HG02642 (cell line): Measurements from ENCODE around the gene LMO1.

ENCODE experiments used
- ATAC-seq: cut with Tn5 transposase; IDR thresholded peaks from one replicate; pipeline ENCODE4 v1.9.1; 2021; ENCODE audit warnings: mild to moderate bottlenecking; ENCODE audit not compliant: unreplicated experiment, poor library complexity

The LMO1 gene

DNA sequence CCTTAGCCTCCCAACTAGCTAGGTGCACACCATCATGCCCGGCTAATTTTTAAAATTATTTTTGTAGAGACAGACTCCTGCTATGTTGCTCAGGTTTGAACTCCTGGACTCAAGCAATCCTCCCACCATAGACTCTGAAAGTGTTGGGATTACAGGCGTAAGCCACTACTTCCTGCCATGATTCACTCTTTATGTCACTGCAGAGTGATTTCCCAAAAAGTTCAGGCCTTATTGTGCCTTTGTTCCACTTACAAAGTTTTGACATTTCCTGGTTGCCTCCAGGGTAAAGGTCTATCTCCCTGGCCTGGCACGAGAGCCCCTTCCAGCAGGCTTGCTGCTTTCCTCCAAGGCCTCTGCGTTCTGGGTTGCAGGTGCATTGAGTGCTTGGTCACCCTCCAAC is 50.3 kb downstream of the LMO1 start:
- ATAC-seq: no peak

DNA sequence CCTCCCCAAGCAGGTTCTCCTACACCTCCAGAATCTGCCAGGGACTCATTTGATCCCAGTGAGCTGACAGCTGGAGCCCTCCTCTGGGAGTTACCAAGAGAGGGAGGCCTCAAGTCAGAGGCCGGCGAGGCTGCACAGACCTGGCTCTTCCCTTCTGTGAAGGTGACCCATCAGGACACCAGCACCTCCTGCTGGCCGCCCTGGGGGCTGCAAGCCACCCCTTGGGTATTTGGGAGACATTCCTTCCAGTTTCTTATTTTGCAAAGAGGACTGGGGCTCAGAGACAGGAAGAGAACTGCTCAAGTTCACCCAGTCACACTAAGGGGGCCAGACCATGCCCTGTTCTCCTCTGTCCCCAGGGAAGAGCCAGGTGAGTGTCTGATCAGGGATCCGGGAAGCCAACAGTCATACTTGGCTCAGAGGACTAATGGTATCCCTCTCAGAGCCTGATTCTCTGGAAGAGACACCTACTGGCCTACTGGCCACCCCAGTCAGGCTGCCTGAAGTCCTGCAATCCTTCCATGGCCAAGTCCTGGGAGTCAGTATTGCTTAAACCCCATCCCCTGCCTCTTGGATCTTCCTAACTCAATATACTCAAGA is 54.4 kb downstream of the LMO1 start:
- no peak for ATAC-seq

DNA sequence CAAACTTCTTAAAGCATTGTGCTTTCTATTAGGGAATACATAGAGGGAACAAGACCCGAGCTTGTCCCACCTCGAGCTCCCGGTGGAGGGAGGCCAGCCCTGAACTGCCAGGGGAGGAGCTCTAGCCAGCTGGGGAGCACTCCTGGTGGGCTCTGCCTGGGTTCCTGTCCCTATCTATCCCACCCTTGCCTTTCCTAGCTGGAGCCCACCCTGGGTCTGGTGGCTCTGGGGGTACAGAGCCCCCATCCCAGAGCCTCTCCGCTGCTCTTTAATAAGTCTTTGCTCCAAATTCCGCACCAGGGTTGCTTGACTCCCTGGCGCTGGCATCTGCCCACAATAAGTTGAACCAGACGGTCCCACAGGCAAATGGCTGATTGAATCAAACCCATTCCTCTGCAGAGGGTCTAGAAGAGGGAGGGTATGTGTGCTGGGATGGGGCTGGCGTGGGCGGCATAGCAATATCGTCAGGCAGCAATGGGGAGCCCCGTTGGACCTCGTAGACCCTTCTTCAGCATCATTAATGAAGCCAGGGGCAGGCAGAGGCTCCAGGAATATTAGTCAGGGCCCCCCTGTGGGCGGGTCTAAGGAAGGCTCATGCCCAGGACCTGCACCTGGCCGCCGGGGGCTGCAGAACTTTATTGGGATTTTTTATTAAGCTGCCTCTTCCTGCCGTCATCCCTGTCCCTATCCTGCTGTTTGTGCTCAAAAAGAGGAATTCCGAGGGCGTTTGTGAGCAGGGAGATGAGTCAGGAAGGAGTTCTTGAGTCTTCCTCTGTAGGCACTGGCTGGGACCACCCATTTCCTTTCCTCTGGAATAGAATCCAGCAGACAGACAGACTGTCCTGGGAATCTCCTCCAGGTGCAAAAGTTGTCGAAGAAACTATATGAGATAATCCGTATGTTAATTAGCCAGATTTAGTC is 56.3 kb downstream of the LMO1 start:
- no peak for ATAC-seq

DNA sequence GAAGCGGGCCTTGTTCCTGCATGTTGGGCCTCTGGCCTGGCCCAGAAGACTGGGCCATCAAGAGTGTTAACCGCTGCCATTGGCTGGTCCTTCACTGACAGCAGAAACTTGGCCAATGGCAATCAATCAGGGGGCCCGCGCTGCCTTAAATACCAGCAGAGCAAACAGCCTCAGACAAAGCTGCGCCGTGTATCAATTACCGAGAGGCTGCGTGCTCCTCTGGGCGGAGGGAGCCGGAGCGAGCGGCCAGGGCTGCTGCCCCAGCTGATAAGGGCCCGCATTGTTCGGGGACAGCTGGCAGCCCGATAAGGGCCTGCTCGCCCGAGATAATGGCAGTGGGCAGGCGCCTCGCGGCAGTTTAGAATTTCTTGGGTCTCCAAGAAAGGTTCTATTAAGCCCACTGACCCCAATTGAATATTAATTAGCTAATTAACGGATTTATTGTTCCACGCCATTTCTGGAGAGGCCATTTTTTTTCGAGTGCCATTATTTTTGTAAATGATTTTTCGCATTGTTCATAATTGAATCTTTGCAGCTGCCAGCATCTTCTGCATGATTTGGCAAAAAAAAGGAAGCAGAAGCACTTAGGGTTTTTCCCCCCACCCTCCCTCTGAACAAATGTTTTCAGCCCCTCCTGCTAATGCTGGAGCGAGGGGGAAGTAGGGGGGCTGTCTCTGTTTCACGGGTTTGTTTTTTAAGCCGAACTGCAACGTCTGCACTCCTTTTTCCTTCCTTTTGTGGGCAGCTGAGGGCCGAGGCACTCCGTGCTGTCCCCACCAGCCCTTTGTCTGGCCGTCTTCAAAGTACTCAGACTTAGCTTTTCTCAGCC is 57.2 kb downstream of the LMO1 start:
- ATAC-seq: no peak

DNA sequence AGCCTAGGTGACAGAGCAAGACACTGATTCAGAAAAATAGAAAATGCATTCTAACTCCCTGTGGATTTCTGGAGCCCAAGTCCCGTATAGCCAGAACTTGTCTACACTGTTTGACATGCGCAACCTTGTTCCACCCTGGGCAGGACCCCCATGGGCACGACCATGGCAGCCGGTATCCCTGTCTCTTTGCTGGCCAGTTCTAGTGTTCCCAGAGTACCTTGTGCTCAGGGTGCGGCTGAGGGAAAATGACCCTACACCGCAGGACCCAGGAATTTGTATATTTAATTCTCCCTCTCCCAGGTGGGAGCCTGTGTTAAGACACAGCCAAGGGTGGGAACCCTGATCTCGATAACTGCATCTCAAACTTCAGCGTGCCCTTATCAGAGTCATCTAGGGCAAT is 58.1 kb downstream of the LMO1 start:
- ATAC-seq: no peak

DNA sequence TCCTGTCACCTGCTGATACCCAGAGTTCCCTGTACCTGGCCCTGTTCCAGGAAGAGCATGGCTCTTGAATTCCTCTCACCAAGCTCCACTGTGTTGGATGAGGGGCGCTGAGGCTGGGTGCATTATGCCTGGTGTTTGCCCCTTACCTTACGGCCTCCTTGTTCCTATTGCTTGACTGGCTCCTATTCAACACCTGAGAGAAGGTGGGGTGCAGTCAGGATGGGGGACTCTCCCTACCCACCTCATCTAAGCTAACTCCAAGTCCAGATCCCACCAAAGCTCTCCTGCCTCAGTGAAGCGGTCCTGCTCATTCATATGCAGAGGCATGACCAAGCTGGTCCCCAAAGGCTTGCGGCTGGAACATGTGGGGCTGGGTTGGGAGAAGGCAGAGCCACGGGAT is 59.1 kb downstream of the LMO1 start:
- no peak for ATAC-seq

DNA sequence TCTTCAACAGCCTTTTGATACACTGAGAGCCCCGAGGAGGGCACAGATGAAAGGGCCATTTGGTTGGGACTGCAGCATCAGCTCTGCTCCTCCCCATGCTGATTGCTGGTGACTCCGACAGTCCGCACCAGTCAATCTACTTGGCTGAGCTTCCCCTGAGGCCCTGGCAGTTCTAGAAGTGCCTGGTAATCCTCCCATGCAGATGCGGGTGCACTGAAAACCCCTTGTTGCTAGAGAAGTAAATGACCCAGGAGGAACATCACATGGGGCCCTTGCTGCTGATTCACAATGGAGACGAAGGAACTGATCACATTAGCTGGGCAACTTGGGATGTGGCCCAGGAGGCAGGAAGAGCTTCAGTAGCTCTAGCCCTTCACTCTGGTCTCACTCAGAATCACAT is 59.7 kb downstream of the LMO1 start:
- ATAC-seq: no peak

DNA sequence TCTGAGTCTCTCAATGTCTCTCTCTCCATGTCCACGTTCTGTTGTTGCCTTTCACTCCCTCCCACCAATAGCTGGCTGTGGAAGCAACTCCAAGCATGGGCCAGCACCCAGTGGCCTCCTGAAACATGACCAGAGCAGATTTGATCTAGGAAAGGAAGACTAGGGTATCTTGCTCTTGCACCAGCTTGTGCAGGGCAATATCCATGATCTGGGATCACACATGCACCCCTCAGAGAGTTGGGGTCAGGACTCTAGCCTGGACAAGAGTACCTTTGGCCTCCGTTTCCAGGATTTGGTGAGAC is 60.3 kb downstream of the LMO1 start:
- ATAC-seq: no peak

DNA sequence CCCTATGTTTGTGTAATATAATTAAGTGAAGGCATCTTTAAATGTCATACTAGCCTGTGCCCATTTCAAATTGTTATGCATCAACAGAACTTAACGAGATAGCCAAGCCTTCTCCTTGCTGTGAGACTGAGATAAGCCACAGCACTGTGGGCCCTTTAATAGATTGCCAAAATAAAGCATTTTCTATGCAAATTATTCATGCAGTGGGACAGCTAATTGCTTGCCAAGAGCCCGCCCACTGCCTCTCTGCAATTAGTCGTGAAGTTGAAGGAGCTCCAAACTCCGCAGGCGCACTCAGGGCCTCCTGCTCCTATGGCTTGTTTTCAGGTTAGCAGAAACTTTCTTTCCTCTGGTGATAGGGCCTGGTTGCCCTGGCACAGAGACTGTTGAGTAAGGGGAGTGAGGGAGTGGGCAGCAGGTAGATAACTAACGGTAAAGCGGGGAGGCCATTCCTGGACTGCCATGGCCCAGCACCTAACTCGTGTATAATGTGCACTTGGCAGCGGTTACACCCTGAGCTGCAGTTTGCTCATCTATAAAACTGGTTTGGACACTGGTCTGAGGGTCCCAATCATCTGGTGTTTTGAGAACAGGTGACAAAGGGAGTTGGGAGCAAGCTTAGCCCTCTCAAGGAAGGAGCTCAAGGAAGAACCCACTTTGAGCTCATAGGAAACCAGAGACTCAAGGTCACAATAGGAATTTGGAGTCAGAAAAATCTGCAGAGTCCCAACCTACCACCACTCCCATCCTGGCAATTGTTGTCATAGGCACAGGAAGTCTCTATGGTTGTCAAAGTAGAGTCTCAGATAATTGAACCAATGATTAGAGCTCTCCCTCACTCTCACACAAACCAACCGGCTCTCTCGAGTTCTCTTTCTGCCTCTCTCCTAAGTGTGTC is 60.9 kb downstream of the LMO1 start:
- ATAC-seq: no peak

DNA sequence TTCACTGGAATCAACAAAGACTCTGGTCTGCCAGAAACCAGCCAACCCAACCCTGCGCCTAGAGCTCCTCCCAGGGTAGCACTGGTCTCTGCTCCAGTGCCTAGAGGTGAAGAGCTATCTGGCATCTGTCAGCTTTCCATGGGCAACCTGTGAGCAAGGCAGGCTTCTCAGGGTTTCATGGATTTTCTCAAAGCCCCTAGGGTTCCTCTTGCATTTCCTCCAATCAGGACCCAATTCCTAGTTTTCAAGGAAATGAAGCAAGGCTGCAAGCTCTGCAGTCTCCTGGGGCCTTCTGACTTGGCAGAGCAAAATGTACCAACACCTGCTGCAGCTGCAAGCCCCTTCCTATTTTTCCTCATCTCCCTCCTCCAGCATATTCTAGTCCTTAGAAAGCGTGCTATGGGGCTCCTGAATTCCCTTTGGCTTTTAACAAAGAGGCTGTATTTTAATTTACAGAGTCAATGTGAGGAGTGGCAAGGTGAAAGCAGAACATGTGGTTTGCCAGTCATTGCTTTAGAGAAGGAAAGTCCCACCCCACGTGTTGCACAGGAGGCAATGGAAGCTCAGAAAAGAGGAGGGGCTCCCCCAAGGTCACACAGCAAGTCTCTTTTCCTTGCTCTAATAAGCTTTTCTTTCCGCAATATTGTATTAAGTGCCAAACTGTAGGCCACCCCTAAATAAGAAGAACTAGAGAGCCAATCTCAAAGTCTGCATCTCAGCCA is 61.9 kb downstream of the LMO1 start:
- peak; percentile 79 for ATAC-seq

DNA sequence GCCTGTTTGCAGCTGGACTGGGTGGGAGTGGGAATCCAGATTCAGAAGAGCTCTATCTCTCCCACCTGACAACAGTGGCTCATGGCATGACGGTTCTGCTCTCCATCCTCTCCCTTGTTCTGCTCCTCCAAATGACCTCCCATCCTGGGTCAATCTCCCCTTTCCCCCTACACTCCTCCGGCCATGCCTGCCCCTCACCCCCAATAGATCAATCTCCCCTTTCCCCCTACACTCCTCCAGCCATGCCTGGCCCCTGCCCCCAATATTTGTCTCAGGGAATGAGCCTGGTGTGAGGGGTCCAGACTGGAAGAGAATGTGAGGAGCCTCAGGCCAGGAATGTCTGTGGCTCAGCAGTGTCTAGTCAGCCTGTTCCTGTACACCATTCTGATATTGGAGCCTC is 64.0 kb downstream of the LMO1 start:
- ATAC-seq: no peak

DNA sequence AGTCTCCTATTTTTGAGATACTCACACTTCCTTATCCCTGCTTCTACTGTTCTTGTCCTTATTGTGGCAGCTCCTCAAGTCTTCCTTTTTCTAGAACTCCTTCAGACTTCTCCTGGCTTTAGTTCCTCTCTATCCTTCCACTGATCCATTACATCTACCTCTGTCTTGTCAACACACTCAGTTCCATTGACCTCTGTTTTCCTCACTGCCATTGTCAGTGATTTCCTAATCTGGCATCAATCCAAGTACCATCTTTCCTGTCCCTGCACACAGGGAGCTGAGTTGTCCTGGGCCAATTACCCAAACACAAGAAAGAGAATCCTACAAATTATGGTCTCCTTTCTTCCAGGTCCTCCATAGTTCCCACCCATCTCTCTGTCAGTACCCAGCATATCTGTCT is 66.9 kb downstream of the LMO1 start:
- no peak for ATAC-seq

DNA sequence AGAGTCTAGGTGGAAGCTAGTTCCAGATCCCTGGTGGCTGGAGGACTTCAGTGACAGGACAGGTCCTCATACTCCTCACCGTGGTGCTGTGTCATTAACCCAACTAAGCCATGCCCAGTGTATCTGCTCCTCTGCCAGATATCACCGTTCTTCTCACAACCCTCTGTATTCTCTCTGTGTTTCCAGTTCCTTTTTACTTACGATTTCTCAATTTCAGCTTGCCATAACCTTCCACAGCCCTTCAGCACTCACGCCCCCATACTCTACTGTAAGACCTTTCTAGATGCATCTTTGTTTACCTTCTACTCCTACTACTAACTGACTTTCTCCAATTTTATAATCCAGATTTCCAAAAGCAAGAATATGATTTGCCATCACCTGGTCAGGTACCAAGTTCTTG is 68.7 kb downstream of the LMO1 start:
- ATAC-seq: no peak

DNA sequence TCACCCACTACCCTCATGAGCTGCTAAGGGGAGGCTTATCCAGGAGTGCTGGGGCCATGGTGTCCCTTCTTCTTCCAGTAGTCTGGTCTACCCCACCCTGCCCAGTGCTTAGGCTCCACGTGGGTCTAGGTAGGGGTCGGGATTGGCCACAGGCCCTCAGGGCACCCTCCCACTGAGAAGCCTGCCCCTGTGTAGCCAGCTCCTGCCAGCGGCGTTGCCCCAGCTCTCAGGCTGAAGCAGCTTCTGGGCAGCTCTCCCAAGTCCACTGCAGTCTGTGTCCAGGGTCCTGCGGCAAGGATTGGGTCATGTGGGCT is 70.8 kb downstream of the LMO1 start:
- peak; percentile 19 for ATAC-seq

DNA sequence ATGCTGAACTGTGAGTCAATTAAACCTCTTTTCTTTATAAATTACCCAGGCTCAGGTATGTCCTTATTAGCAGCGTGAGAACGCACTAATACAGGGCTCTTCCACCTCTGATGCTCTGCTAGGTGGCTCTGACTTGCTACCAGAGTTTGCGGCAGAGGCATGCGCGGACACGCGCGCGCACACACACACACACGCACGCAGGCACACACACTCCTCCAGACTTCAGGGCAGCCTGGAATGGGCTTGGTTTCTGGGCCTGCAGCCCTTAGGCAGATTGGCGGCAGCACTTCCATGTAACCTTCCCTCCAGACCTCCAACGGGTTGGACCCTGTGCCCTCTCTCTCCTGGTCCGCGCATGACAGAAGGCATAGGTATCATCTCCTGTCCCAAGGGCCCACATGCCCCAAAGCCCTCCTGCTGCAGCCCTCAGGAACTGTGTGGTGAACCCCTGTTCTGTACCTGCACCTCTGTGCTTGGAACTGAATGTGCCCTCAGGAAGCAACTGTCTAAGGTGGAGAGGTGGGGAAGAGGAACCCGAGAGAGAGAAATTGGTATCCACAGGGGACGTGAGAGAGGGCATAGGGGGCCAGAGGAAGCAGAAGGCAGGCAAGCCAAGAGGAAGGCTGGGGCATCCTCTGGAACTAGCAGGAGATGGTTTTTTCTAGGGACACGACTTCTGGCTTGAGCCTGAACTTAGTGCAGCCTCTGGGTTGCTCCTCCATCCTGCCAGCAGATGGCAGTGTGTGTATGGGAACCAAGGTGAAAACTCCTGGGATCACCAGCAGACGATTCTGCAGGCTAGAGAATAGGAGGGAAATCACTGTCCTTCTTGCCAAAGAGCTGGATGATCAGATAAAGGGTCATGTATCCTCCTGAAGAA is 71.4 kb downstream of the LMO1 start:
- peak; percentile 66 for ATAC-seq

DNA sequence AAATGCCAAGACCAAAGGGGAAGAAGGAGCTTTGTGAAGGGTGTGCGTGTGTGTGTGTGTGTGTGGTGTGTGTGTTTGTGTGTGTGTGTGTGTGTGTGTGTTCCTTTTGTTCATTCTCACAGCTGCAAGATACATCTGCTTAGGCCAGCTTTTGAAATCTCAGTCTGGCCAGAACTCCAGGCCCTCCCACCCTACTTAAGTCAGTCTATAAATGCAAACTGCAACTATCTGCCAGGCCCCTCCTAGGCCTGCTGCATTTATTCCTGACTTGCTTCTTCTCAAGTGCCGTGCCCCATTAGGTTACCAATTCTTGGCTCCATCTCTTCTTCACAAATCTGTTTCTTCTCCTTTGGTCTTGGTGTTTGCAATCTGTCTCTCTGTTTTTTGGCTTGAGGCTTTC is 73.2 kb downstream of the LMO1 start:
- no peak for ATAC-seq

DNA sequence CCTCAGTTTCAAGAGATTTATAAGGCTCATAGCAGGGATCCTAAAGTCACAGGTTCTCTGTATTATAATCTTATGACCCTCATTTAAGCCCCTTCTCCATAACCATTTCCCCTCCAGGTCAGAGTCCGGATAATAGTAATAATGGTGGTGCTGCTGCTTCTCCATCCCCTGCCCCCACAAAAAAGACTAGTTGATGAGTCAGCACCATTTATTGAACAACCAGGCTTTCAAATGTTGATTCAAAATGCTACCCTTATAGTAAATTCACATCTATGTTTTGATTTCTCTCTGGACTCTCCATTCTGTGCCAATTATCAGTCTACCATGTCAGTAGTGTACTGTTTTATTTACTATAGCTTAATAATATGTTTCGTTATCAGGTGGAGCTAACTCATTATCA is 77.2 kb downstream of the LMO1 start:
- ATAC-seq: no peak

DNA sequence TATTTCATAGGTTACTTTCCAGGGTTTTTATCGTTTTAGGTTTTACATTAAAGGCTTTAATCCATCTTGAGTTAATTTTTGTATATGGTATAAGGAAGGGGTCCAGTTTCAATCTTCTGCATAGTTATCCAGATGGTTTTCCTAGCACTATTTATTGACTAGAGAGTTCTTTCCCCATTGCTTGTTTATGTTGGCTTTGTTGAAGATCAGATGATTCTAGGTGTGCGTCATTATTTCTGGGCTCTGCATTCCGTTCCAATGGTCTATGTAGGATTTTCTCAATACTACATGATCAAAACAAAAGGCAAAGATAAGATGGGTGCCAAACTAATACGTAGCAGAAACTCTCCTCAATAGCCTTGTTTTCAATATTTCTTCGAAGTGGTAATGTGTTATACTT is 80.6 kb downstream of the LMO1 start:
- ATAC-seq: no peak

DNA sequence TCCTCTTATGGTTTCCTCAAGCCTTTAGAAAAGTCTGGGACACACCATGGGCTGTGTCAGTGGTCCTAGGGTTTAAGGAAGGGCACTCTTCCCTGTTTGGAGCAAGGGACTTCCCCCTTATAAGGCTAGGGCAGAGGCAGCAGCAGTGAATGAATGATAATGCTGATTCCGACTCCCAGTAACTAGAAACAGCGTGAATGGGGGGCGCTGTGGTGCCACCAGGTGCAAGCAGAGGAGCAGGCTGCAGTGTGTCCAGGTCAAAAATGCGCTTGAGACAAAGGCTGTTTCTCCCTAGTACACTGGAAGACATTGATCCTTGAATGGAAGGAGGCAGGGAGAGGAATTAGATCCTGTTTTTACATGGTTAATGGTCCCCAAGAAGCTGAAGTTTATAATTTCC is 83.2 kb downstream of the LMO1 start:
- ATAC-seq: no peak
